Activated CD8-positive, alpha-beta T cell treated with anti-CD3 and anti-CD28 coated beads for 36 hours (primary cell): ENCODE results near the gene FBXL17. TPM values are rescaled to one million over a fixed set of nuclear protein-coding genes. Genes with fewer than 3 reads are reported as not detected.

Experiments used
- ATAC-seq: fragments of 200-7000 bp; cut with Tn5 transposase; one replicate; pipeline ENCODE4 v1.10.0; 2021; ENCODE audit warnings: mild to moderate bottlenecking, moderate library complexity
- CTCF ChIA-PET: fragments of 350-600 bp; sonication (Branson Sonifier 250); formaldehyde crosslinking; loops from one replicate; lab custom pipeline; 2021; ENCODE audit warnings: antibody characterized with exemption; lab: Charles Lee
- POLR2A ChIA-PET: fragments of 350-600 bp; sonication (Branson Sonifier 250); formaldehyde crosslinking; loops from one replicate; lab custom pipeline; 2021; ENCODE audit warnings: antibody characterized with exemption; lab: Charles Lee
- DNase-seq: peaks from one replicate; pipeline ENCODE4 v3.0.0-alpha.2; 2020
- H3K27ac Mint-ChIP-seq: one replicate; pipeline ENCODE4 v1.8.0; 2021; ENCODE audit warnings: mild to moderate bottlenecking, mixed read lengths
- H3K27me3 Mint-ChIP-seq: one replicate; pipeline ENCODE4 v1.8.0; 2021; ENCODE audit warnings: mixed read lengths
- H3K36me3 Mint-ChIP-seq: one replicate; pipeline ENCODE4 v1.8.0; 2021; ENCODE audit warnings: low read depth, mixed read lengths
- H3K4me1 Mint-ChIP-seq: one replicate; pipeline ENCODE4 v1.8.0; 2021; ENCODE audit warnings: low read depth, mixed read lengths
- H3K4me3 Mint-ChIP-seq: one replicate; pipeline ENCODE4 v1.8.0; 2021; ENCODE audit warnings: mild to moderate bottlenecking, moderate library complexity, mixed read lengths
- H3K9me3 Mint-ChIP-seq: one replicate; pipeline ENCODE4 v1.8.0; 2021; ENCODE audit warnings: mixed read lengths
- intact Hi-C: fragments of 100-400 bp; cut with micrococcal nuclease; formaldehyde crosslinking; loops from one replicate; pipeline ENCODE4 v1.10.0; 2022
- total RNA-seq, 2 experiments: library from RNA; stranded (reverse); gene quantifications; one replicate each; pipeline ENCODE4 v1.2.3, GENCODE V29; 2021
- TF ChIP-seq, protein P1 (sequence below): fragments of 200-600 bp; IDR thresholded peaks from one replicate; pipeline ENCODE4 v1.8.0; 2022; ENCODE audit warnings: antibody characterized with exemption, mild to moderate bottlenecking

FBXL17 gene
- total RNA-seq, 2 experiments from 2014 or later, result 3.0 to 5.3 TPM

DNA sequence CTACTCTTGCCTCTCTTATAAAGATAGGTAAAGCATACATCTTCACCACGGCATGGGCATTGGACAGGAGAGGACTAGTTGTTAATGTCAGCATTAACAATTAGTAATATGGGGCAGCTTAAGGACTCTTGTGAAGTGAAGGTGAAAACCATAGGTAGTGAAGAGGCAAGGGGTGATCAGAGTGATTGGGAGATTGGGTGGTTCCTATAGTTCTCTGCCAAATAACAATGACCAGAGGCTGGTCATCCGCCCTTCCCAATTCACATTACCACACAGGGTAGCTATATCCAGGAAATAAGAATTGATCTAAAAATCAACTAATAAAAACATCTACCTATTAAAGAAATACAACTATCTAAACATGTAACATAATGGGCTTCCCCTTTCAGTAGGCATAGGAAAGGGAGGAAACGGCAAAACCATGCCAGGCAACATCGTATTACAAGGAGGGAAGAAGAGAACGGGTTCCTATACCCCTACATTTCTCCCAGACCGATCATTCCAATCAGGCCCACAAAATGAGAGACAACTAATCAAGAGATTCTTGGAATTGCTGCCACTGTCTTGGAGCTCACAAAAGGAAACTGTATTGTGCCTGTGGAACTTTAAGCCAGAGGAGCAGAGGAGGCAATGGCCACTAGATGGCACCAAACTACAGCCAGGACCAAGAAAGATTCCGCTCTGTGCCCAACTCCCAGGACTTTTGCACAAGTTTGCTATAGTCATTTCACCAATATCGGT is 121.6 kb downstream of the FBXL17 start:
- Mint-ChIP-seq H3K27me3 (no peaks in the 10 kb centered on the region), H3K36me3 (no peaks in the 10 kb centered on the region), H3K4me3 (peak overlapping the region; percentile 55), H3K27ac (no peak overlapping the region), H3K9me3 (no peaks in the 10 kb centered on the region), H3K4me1 (peaks cover 7% of the 10 kb centered on the region)
- TF ChIP-seq, protein P1, sequence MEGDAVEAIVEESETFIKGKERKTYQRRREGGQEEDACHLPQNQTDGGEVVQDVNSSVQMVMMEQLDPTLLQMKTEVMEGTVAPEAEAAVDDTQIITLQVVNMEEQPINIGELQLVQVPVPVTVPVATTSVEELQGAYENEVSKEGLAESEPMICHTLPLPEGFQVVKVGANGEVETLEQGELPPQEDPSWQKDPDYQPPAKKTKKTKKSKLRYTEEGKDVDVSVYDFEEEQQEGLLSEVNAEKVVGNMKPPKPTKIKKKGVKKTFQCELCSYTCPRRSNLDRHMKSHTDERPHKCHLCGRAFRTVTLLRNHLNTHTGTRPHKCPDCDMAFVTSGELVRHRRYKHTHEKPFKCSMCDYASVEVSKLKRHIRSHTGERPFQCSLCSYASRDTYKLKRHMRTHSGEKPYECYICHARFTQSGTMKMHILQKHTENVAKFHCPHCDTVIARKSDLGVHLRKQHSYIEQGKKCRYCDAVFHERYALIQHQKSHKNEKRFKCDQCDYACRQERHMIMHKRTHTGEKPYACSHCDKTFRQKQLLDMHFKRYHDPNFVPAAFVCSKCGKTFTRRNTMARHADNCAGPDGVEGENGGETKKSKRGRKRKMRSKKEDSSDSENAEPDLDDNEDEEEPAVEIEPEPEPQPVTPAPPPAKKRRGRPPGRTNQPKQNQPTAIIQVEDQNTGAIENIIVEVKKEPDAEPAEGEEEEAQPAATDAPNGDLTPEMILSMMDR, result peak; percentile 90
- CTCF ChIA-PET, result interaction anchor here (0.6 to 4.0 kb wide), 45 partner anchors 8 to 185 kb away, joined by 3 to 70 read pairs (median 4); no protein-coding TSS in a partner anchor
- POLR2A ChIA-PET, result no interaction called here
- DNase-seq (peak; percentile 79), ATAC-seq (peak; percentile 85)
- intact Hi-C loops, result loop anchor here (2.0 kb wide), 1 partner anchor 85 kb away; no protein-coding TSS in a partner anchor

DNA sequence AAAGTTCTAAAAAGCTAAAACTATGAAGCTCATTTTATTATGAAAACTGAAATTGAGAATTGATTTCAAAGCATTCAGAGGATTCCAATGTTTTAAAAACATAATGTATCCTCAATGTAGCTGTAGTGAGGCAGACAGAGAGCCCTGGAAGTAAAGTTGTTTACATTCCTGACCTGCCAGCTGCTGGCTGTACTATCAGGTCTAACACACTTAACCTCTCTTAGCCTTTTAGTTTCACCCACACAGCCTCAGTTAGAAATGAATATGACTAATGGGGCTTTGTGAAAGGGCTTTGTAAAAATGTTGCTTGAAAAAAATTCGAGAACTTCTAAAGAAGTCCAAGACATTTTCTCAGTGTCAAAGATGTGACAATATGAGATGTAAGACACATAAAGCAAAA is 122.6 kb downstream of the FBXL17 start:
- ChIA-PET CTCF (interaction anchor here (1.0 to 4.0 kb wide), 14 partner anchors 10 to 256 kb away, joined by 3 to 70 read pairs (median 4); no protein-coding TSS in a partner anchor), POLR2A (no interaction called here)
- H3K4me1 Mint-ChIP-seq, result peaks cover 4% of the 10 kb centered on the region
- no peaks in the 10 kb centered on the region for H3K9me3 Mint-ChIP-seq
- H3K36me3 Mint-ChIP-seq, result no peaks in the 10 kb centered on the region
- no peak overlapping the region for H3K4me3 Mint-ChIP-seq
- TF ChIP-seq, protein P1, result no peak
- intact Hi-C loops, result no loop called here
- no peaks in the 10 kb centered on the region for H3K27me3 Mint-ChIP-seq
- no peak overlapping the region for H3K27ac Mint-ChIP-seq
- ATAC-seq, result no peak
- DNase-seq, result no peak

- no peak for DNase-seq
- TF ChIP-seq, protein P1, result no peak
- no peak for ATAC-seq
- Mint-ChIP-seq H3K36me3 (no peaks in the 10 kb centered on the region), H3K9me3 (no peaks in the 10 kb centered on the region), H3K27ac (no peak overlapping the region), H3K4me1 (peaks cover 4% of the 10 kb centered on the region), H3K27me3 (no peaks in the 10 kb centered on the region), H3K4me3 (no peak overlapping the region)
- ChIA-PET POLR2A (interaction anchor here (0.5 kb wide), 1 partner anchor 129 kb away, joined by 3 read pairs; no protein-coding TSS in a partner anchor), CTCF (interaction anchor here (4.0 kb wide), 1 partner anchor 87 kb away, joined by 70 read pairs; no protein-coding TSS in a partner anchor)
- intact Hi-C loops, result no loop called here
These were observed 123.9 kb downstream of the FBXL17 start for GRCh38 chr5:108257996-108258395.

- Mint-ChIP-seq H3K36me3 (no peaks in the 10 kb centered on the region), H3K27ac (no peak overlapping the region), H3K27me3 (no peaks in the 10 kb centered on the region), H3K4me3 (no peak overlapping the region), H3K9me3 (no peaks in the 10 kb centered on the region), H3K4me1 (peaks cover 1% of the 10 kb centered on the region)
- intact Hi-C loops, result no loop called here
- ATAC-seq (no peak), DNase-seq (no peak)
- TF ChIP-seq, protein P1, result no peak
- POLR2A ChIA-PET, result no interaction called here
- CTCF ChIA-PET, result no interaction called here
These were observed 126.4 kb downstream of the FBXL17 start for GRCh38 chr5:108255468-108255867.

DNA sequence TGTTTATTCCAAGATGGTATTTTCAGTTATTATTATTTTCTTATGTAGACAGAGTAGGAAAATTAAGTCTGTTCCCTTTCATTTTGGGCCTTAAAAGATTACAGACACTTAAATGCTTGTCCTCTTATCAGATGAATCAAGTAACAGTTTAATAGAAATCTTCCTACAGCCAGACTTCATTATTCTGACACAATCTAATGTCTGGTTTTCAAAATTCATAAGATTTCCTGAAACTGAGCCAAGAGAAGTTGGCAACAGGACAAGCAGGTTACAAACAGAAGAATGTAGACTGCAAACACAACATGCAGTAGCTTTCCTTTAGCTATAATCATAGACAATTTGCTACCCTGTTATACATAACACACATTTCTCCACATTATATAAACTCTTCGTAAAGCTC is 130.5 kb downstream of the FBXL17 start:
- Mint-ChIP-seq H3K27me3 (no peaks in the 10 kb centered on the region), H3K4me1 (no peaks in the 10 kb centered on the region), H3K27ac (no peak overlapping the region), H3K4me3 (no peak overlapping the region), H3K36me3 (no peaks in the 10 kb centered on the region), H3K9me3 (no peaks in the 10 kb centered on the region)
- TF ChIP-seq, protein P1, result no peak
- no peak for DNase-seq
- intact Hi-C loops, result no loop called here
- POLR2A ChIA-PET, result no interaction called here
- no peak for ATAC-seq
- CTCF ChIA-PET, result interaction anchor here (2.1 kb wide), 1 partner anchor 9 kb away, joined by 14 read pairs; no protein-coding TSS in a partner anchor
